H1 (cell line): ENCODE data around the gene MYO1D. TPM values are rescaled to one million over a fixed set of nuclear protein-coding genes. Genes with fewer than 3 reads are reported as not detected.

ENCODE experiments used
- CTCF ChIA-PET: fragments of 300-600 bp; sonication (Branson Sonifier 250); formaldehyde crosslinking; loops from one replicate; lab custom pipeline; 2021; ENCODE audit not compliant: partially characterized antibody; lab: Charles Lee
- POLR2A ChIA-PET: fragments of 300-600 bp; sonication (Branson Sonifier 250); formaldehyde crosslinking; loops from one replicate; lab custom pipeline; 2021; ENCODE audit warnings: inconsistent platforms; ENCODE audit not compliant: partially characterized antibody; lab: Charles Lee
- DNase-seq, 2 experiments: peaks; one replicate each; pipeline versions ENCODE4 v3.0.0 to v3.0.0-alpha.2; 2010 to 2022; ENCODE audit warnings: low spot score in 2 of 2, low read depth in 1 of 2, mixed read lengths in 1 of 2
- FAIRE-seq: peaks from 2 replicates; lab custom pipeline; 2011; peaks lifted over from hg19 to GRCh38; lab: Jason Lieb, UNC
- H2AFZ ChIP-seq: 2 replicates; pipeline ENCODE4 v1.8.1; 2012; ENCODE audit warnings: low read length, inconsistent platforms
- H2AK5ac ChIP-seq: 2 replicates; pipeline ENCODE4 v1.6.1; 2013; ENCODE audit warnings: low read depth, low read length
- H2BK120ac ChIP-seq: replicated peaks from 2 replicates; pipeline ENCODE3; 2013; ENCODE audit warnings: low read depth, low read length, inconsistent platforms
- H2BK12ac ChIP-seq: 2 replicates; pipeline ENCODE4 v1.6.1; 2013; ENCODE audit warnings: low read depth, low read length
- H2BK15ac ChIP-seq: 2 replicates; pipeline ENCODE4 v1.6.1; 2013; ENCODE audit warnings: low read length
- H2BK20ac ChIP-seq: 2 replicates; pipeline ENCODE4 v1.6.1; 2013; ENCODE audit warnings: low read length
- H2BK5ac ChIP-seq: 2 replicates; pipeline ENCODE4 v1.6.1; 2013; ENCODE audit warnings: low read depth, low read length
- H3K14ac ChIP-seq: 2 replicates; pipeline ENCODE4 v1.6.1; 2013; ENCODE audit warnings: inconsistent platforms; ENCODE audit not compliant: insufficient read length
- H3K18ac ChIP-seq: 2 replicates; pipeline ENCODE4 v1.6.1; 2013; ENCODE audit warnings: low read length; ENCODE audit errors: extremely low read depth
- H3K23ac ChIP-seq: 2 replicates; pipeline ENCODE4 v1.6.1; 2013; ENCODE audit warnings: inconsistent platforms; ENCODE audit not compliant: insufficient read length
- H3K23me2 ChIP-seq: 2 replicates; pipeline ENCODE4 v1.6.1; 2013; ENCODE audit warnings: low read depth, low read length
- H3K27ac ChIP-seq: 2 replicates; pipeline ENCODE4 v1.6.1; 2011; ENCODE audit warnings: low read depth, low read length, inconsistent platforms
- H3K27me3 ChIP-seq, 4 experiments: replicated peaks in 1 of 4; 1 replicate in 1 of 4; 2 replicates in 3 of 4; pipeline versions ENCODE4 v1.6.1 to v1.8.1; 2011 to 2013; ENCODE audit warnings: low read length in 3 of 4, mild to moderate bottlenecking in 3 of 4, inconsistent platforms in 2 of 4, mixed read lengths in 2 of 4, moderate library complexity in 1 of 4; ENCODE audit not compliant: control insufficient read depth in 3 of 4, insufficient read depth in 3 of 4; ENCODE audit errors: extremely low read depth in 1 of 4
- H3K36me3 ChIP-seq, 4 experiments: 2 replicates each; pipeline versions ENCODE4 v1.6.1 to v1.8.1; 2011 to 2013; ENCODE audit warnings: mild to moderate bottlenecking in 4 of 4, low read length in 3 of 4, moderate library complexity in 2 of 4, control low read depth in 1 of 4, inconsistent platforms in 1 of 4; ENCODE audit not compliant: insufficient read depth in 4 of 4, control insufficient read depth in 2 of 4
- H3K4ac ChIP-seq: replicated peaks from 2 replicates; pipeline ENCODE3; 2013; ENCODE audit warnings: low read length, low read depth, mixed read lengths, inconsistent platforms; ENCODE audit not compliant: insufficient read length
- H3K4me1 ChIP-seq, 4 experiments: replicated peaks in 1 of 4; 1 replicate in 1 of 4; 2 replicates in 3 of 4; pipeline versions ENCODE4 v1.6.1 to v1.8.1; 2011 to 2013; ENCODE audit warnings: low read length in 3 of 4, inconsistent platforms in 2 of 4, mixed read lengths in 1 of 4; ENCODE audit not compliant: insufficient read depth in 4 of 4, control insufficient read depth in 3 of 4
- H3K4me2 ChIP-seq, 2 experiments: 2 replicates each; pipeline versions ENCODE4 v1.6.1 to v1.8.1; 2011 to 2013; ENCODE audit warnings: low read depth in 2 of 2, low read length in 2 of 2, control low read depth in 1 of 2, inconsistent platforms in 1 of 2, mild to moderate bottlenecking in 1 of 2; ENCODE audit not compliant: insufficient read depth in 1 of 2
- H3K4me3 ChIP-seq, 4 experiments: fragments of 200-600, 300-600 bp in 1 of 4; sonication (generic), shearing (Covaris generic), sonication (Bioruptor Twin) in 1 of 4; 2 replicates each; pipeline versions ENCODE4 v1.5.1 to v1.8.1; 2011 to 2016; ENCODE audit warnings: low read length in 4 of 4, low read depth in 3 of 4, control low read depth in 2 of 4, inconsistent platforms in 2 of 4, mild to moderate bottlenecking in 2 of 4, mixed read lengths in 1 of 4, moderate library complexity in 1 of 4; ENCODE audit not compliant: insufficient read depth in 2 of 4; ENCODE audit errors: extremely low read depth in 1 of 4
- H3K56ac ChIP-seq: replicated peaks from 2 replicates; pipeline ENCODE3; 2013; ENCODE audit warnings: low read depth, mild to moderate bottlenecking, mixed read lengths, low read length, inconsistent platforms; ENCODE audit not compliant: insufficient read length
- H3K79me1 ChIP-seq: 2 replicates; pipeline ENCODE4 v1.6.1; 2013; ENCODE audit warnings: low read depth, low read length, control low read depth
- H3K79me2 ChIP-seq, 2 experiments: 2 replicates each; pipeline versions ENCODE4 v1.6.1 to v1.8.1; 2012 to 2013; ENCODE audit warnings: low read length in 2 of 2, mild to moderate bottlenecking in 2 of 2, inconsistent platforms in 1 of 2; ENCODE audit not compliant: insufficient read depth in 2 of 2, control insufficient read depth in 1 of 2
- H3K9ac ChIP-seq, 4 experiments: replicated peaks in 1 of 4; 1 replicate in 1 of 4; 2 replicates in 3 of 4; pipeline versions ENCODE4 v1.6.1 to v1.8.1; 2011 to 2013; ENCODE audit warnings: low read depth in 3 of 4, low read length in 3 of 4, control low read depth in 2 of 4, mild to moderate bottlenecking in 2 of 4, moderate library complexity in 2 of 4, inconsistent platforms in 1 of 4; ENCODE audit errors: extremely low read depth in 1 of 4
- H3K9me3 ChIP-seq, 2 experiments: 2 replicates each; pipeline versions ENCODE4 v1.6.1 to v1.8.1; 2012 to 2013; ENCODE audit warnings: mild to moderate bottlenecking in 2 of 2, moderate library complexity in 2 of 2, control low read depth in 1 of 2, inconsistent platforms in 1 of 2, low read depth in 1 of 2, low read length in 1 of 2, mixed read lengths in 1 of 2; ENCODE audit not compliant: insufficient read depth in 2 of 2
- H4K20me1 ChIP-seq, 2 experiments: replicated peaks in 1 of 2; 2 replicates each; pipeline versions ENCODE3 to v1.8.1; 2011 to 2013; ENCODE audit warnings: inconsistent platforms in 2 of 2, low read length in 2 of 2, mild to moderate bottlenecking in 1 of 2; ENCODE audit not compliant: insufficient read depth in 2 of 2, control insufficient read depth in 1 of 2
- H4K5ac ChIP-seq: 2 replicates; pipeline ENCODE4 v1.6.1; 2013; ENCODE audit warnings: low read length, low read depth, mixed read lengths, inconsistent platforms; ENCODE audit not compliant: insufficient read length
- H4K8ac ChIP-seq: 2 replicates; pipeline ENCODE4 v1.8.0; 2013; ENCODE audit warnings: mild to moderate bottlenecking, moderate library complexity, low read length, inconsistent platforms; ENCODE audit not compliant: insufficient read depth; ENCODE audit errors: extremely low read depth
- H4K91ac ChIP-seq: replicated peaks from 2 replicates; pipeline ENCODE3; 2013; ENCODE audit warnings: low read length, mixed read lengths, inconsistent platforms; ENCODE audit not compliant: insufficient read length
- CBX8 ChIP-seq: fragments of 300-800, 300-1000 bp; sonication (generic); IDR thresholded peaks from 2 replicates; pipeline ENCODE4 v1.7.1; 2016; ENCODE audit warnings: low read depth, low read length, borderline replicate concordance
- WGBS, 2 experiments: shearing (Covaris generic) in 1 of 2; methylation state at CpG; one replicate each; pipeline versions ENCODE4 v1.1.6 to v1.1.7; 2013 to 2015; ENCODE audit warnings: low lambda C conversion rate in 2 of 2, mixed read lengths in 2 of 2, inconsistent platforms in 1 of 2, low coverage in 1 of 2, missing lambda C conversion rate in 1 of 2; ENCODE audit not compliant: insufficient replicate concordance in 2 of 2, insufficient coverage in 1 of 2, insufficient read length in 1 of 2; ENCODE audit errors: extremely low coverage in 1 of 2, missing lambda C conversion rate in 1 of 2; 5-methylcytosine and 5-hydroxymethylcytosine counted together
- polyA plus RNA-seq, 7 experiments: library from polyadenylated mRNA; depleted of rRNA in 3 of 7; stranded (reverse) in 5 of 7; unstranded in 2 of 7; fragments of >200 nt in 5 of 7; fragments of 200-250 nt in 2 of 7; gene quantifications; 1 replicate in 5 of 7; 2 replicates in 1 of 7; 4 replicates in 1 of 7; pipeline versions ENCODE4 v1.2.1 to v1.2.3, GENCODE V29; 2011 to 2013; ENCODE audit warnings: missing spikeins in 2 of 7, mixed read lengths in 2 of 7
- total RNA-seq: library from RNA; stranded (reverse); fragmentation: NEBNext Ultra II Directional; extraction: Animal tissue kit (Norgen Biotek cat#: 25700); gene quantifications from 2 replicates; pipeline ENCODE4 v1.2.1, GENCODE V29; 2021

The MYO1D gene
- total and polyA plus RNA-seq, 2 of the 8 experiments (the other 6 are each of a cell fraction or from before 2014, with no cell fraction given): 6.5 to 25.4 TPM

GRCh38 chr17:32915245-32915644 is 38.3 kb upstream of the MYO1D start:
- no peak overlapping the region for H2BK5ac ChIP-seq
- H3K9ac ChIP-seq: no peak overlapping the region
- H3K23me2 ChIP-seq: no peaks in the 10 kb centered on the region
- no peak for TF ChIP-seq CBX8
- no peak overlapping the region for H3K27ac ChIP-seq
- peaks cover 3 to 12% (median 4%) of the 10 kb centered on the region in 4 experiments; a peak in 5 of 7 replicates for H3K4me1 ChIP-seq
- H3K79me1 ChIP-seq: no peaks in the 10 kb centered on the region
- no peak overlapping the region for H2AK5ac ChIP-seq
- 78% methylated on average over 2 of the region's 2 CpGs; no CpG with 5 or more reads in 1 of the 2 experiments for WGBS, 2 experiments
- DNase-seq (no peak), FAIRE-seq (no peak)
- H3K56ac ChIP-seq: no peak overlapping the region
- no peak overlapping the region for H2BK15ac ChIP-seq
- no peaks in the 10 kb centered on the region for H4K20me1 ChIP-seq
- H2BK20ac ChIP-seq: no peak overlapping the region
- no peaks in the 10 kb centered on the region for H3K36me3 ChIP-seq
- H4K5ac ChIP-seq: no peak overlapping the region
- no peak overlapping the region for H3K18ac ChIP-seq
- no peak overlapping the region for H2BK120ac ChIP-seq
- no peak overlapping the region for H3K23ac ChIP-seq
- no peaks in the 10 kb centered on the region for H3K27me3 ChIP-seq
- CTCF ChIA-PET: interaction anchor here (0.6 to 2.3 kb wide), 6 partner anchors 9 to 132 kb away, joined by 3 to 15 read pairs (median 4); partner anchors contain the start of gene TMEM98
- no peak overlapping the region for H3K4ac ChIP-seq
- H3K79me2 ChIP-seq: no peaks in the 10 kb centered on the region
- POLR2A ChIA-PET: interaction anchor here (1.0 kb wide), 1 partner anchor 14 kb away, joined by 4 read pairs; no protein-coding TSS in a partner anchor
- H4K91ac ChIP-seq: no peak overlapping the region
- no peaks in the 10 kb centered on the region for H3K9me3 ChIP-seq
- H3K4me2 ChIP-seq: no peak overlapping the region
- H3K4me3 ChIP-seq: no peak overlapping the region
- H2BK12ac ChIP-seq: no peak overlapping the region
- no peak overlapping the region for H4K8ac ChIP-seq
- H2AFZ ChIP-seq: no peak overlapping the region
- H3K14ac ChIP-seq: no peak overlapping the region
